ENCODE measurements around the gene CASR.

DNA sequence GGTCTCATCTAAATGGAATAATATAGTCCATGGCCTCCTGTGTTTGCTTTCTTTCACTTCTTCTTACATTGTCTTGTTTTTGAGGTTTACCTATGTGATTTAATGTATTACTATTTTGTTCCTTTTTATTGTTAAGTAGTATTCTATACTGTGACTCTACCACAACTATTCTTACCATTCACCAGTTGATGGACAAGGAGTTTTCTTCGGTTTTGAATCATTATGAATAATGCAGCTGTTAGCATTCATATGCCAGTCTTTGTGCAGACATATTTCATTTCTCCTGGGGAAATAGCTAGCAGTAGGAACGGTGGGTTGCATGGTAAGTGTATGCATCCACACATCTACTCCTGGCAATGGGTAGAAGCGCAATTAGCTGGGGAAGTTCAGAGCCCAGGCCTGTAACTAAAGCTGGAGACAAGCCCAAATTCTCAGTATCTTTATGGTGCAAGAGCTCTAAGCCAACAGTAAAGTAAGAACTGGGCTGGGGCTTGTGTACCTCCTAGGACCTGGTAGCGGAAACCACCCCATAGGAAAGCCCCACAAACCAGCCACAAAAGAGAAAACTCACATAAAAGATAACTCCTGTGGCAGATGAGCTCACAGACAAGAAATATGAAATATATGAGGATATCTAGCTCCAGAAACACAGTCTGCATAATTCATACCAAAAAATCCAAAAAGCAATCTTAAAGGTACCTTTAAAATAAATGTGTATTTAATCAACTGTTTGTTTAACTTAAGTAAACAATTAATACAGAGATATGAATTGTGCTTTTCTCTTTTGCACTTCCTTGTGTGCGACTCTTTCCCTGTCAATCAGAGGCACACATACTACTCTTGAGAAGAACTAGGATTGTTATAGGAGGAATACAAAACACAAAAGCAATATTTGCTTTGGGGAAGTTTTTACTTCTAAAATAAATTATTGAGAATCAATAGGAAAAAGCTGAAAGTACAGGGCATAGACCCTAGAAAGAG is 138.9 kb downstream of the CASR start:
- TF ChIP-seq, protein P1, sequence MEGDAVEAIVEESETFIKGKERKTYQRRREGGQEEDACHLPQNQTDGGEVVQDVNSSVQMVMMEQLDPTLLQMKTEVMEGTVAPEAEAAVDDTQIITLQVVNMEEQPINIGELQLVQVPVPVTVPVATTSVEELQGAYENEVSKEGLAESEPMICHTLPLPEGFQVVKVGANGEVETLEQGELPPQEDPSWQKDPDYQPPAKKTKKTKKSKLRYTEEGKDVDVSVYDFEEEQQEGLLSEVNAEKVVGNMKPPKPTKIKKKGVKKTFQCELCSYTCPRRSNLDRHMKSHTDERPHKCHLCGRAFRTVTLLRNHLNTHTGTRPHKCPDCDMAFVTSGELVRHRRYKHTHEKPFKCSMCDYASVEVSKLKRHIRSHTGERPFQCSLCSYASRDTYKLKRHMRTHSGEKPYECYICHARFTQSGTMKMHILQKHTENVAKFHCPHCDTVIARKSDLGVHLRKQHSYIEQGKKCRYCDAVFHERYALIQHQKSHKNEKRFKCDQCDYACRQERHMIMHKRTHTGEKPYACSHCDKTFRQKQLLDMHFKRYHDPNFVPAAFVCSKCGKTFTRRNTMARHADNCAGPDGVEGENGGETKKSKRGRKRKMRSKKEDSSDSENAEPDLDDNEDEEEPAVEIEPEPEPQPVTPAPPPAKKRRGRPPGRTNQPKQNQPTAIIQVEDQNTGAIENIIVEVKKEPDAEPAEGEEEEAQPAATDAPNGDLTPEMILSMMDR (IDR thresholded peaks at IDR 0.05 in 4 of 5, conservative IDR thresholded peaks at IDR 0.05 in 1 of 5) = no peak
- no peak for TF ChIP-seq POLR2A (IDR thresholded peaks at IDR 0.05)
